ENCODE results near the gene LRRC17.

DNA sequence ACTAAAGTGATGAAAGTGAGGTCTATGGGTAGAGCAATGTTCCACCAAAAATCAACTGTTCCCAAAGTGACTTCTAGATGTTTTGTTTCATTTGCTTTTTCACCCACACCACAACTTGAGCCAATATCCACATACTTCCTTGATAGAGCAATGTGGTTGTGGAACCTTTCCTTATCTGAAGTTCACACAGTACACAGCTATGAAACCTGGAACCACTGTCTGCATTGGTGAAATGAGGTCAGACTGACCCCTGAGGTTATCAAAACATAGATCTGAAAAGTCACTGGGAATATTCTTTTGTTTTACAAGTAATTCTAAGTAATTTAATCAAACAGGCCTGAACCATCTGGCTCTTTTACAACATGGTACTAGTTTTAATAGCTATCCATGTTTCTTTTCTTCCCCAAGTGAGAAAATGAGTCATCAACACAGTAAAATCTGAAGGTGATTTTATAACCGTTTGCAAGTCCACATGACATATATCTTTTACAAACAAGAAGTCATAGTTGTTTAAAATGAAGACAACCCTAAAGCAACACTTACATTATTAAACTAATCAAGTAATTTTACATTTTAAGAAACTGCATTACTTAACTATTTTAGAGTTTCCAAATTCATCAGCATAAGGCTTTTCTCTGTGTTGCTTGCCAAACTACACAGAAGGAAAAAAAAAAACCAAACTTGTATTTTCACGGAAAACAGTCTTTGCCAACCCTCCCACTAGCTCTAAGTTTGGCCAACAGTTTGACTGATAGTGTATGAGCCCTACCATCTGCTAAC is 80.3 kb downstream of the LRRC17 start:
- TF ChIP-seq POLR2AphosphoS5 (IDR thresholded peaks at IDR 0.05; ENCODE audit: low read length) (no peak), JUNB (IDR thresholded peaks at IDR 0.05) (no peak), YBX1 (IDR thresholded peaks at IDR 0.05) (no peak), CBX5 (IDR thresholded peaks at IDR 0.05; ENCODE audit: low read depth) (no peak), EP300 (IDR thresholded peaks at IDR 0.05; ENCODE audit: borderline replicate concordance in 1 of 2, control insufficient read depth in 1 of 2, low read depth in 2 of 2, low read length in 2 of 2) (no peak), CHD2 (IDR thresholded peaks at IDR 0.05; ENCODE audit: borderline replicate concordance, low read depth, low read length) (no peak), HCFC1 (IDR thresholded peaks at IDR 0.05; ENCODE audit: low read length) (no peak), BMI1 (IDR thresholded peaks at IDR 0.05; ENCODE audit: borderline replicate concordance) (no peak)
- TF ChIP-seq, protein P1, sequence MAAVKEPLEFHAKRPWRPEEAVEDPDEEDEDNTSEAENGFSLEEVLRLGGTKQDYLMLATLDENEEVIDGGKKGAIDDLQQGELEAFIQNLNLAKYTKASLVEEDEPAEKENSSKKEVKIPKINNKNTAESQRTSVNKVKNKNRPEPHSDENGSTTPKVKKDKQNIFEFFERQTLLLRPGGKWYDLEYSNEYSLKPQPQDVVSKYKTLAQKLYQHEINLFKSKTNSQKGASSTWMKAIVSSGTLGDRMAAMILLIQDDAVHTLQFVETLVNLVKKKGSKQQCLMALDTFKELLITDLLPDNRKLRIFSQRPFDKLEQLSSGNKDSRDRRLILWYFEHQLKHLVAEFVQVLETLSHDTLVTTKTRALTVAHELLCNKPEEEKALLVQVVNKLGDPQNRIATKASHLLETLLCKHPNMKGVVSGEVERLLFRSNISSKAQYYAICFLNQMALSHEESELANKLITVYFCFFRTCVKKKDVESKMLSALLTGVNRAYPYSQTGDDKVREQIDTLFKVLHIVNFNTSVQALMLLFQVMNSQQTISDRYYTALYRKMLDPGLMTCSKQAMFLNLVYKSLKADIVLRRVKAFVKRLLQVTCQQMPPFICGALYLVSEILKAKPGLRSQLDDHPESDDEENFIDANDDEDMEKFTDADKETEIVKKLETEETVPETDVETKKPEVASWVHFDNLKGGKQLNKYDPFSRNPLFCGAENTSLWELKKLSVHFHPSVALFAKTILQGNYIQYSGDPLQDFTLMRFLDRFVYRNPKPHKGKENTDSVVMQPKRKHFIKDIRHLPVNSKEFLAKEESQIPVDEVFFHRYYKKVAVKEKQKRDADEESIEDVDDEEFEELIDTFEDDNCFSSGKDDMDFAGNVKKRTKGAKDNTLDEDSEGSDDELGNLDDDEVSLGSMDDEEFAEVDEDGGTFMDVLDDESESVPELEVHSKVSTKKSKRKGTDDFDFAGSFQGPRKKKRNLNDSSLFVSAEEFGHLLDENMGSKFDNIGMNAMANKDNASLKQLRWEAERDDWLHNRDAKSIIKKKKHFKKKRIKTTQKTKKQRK (IDR thresholded peaks at IDR 0.05; ENCODE audit: low read depth, low read length), result no peak
- TF ChIP-seq, protein P2, sequence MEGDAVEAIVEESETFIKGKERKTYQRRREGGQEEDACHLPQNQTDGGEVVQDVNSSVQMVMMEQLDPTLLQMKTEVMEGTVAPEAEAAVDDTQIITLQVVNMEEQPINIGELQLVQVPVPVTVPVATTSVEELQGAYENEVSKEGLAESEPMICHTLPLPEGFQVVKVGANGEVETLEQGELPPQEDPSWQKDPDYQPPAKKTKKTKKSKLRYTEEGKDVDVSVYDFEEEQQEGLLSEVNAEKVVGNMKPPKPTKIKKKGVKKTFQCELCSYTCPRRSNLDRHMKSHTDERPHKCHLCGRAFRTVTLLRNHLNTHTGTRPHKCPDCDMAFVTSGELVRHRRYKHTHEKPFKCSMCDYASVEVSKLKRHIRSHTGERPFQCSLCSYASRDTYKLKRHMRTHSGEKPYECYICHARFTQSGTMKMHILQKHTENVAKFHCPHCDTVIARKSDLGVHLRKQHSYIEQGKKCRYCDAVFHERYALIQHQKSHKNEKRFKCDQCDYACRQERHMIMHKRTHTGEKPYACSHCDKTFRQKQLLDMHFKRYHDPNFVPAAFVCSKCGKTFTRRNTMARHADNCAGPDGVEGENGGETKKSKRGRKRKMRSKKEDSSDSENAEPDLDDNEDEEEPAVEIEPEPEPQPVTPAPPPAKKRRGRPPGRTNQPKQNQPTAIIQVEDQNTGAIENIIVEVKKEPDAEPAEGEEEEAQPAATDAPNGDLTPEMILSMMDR (IDR thresholded peaks at IDR 0.05 in 2 of 3, conservative IDR thresholded peaks at IDR 0.05 in 1 of 3; ENCODE audit: control insufficient read depth in 2 of 3, extremely low read depth in 1 of 3, insufficient read depth in 1 of 3, low read depth in 3 of 3, low read length in 3 of 3), result no peak
- TF ChIP-seq, protein P3, sequence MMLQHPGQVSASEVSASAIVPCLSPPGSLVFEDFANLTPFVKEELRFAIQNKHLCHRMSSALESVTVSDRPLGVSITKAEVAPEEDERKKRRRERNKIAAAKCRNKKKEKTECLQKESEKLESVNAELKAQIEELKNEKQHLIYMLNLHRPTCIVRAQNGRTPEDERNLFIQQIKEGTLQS (IDR thresholded peaks at IDR 0.05; ENCODE audit: borderline replicate concordance, extremely low read depth, low read depth, low read length), result no peak

Data from GM12878 (cell line).